ENCODE results near the gene C1QTNF8. TPM values are rescaled to one million over a fixed set of nuclear protein-coding genes. Genes with fewer than 3 reads are reported as not detected.

C1QTNF8 gene
- total and polyA plus RNA-seq, 2 of the 13 experiments (the other 11 are each of a cell fraction or from before 2014, with no cell fraction given) = 0.09 TPM; not detected in 1

- TF ChIP-seq, protein P1, sequence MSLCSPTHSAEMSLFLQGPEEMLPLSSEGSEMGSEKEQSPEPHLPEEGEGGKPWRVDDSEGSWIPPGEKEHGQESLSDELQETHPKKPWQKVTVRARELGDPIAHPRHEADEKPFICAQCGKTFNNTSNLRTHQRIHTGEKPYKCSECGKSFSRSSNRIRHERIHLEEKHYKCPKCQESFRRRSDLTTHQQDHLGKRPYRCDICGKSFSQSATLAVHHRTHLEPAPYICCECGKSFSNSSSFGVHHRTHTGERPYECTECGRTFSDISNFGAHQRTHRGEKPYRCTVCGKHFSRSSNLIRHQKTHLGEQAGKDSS (CRISPR knock-in tag; IDR thresholded peaks at IDR 0.05; ENCODE audit: borderline replicate concordance, low read depth) = 0 out of 2 replicates have a peak, but pooled peaks have one; percentile 31
- 0 out of 2 replicates have a peak, but pooled peaks have one; percentile 10 for TF ChIP-seq STAG1 (CRISPR knock-in tag; IDR thresholded peaks at IDR 0.05)
- TF ChIP-seq KMT2A (CRISPR knock-in tag; IDR thresholded peaks at IDR 0.05) = no peak
- TF ChIP-seq SIN3B (IDR thresholded peaks at IDR 0.05; ENCODE audit: low read length) = no peak
- TF ChIP-seq ZFX (CRISPR knock-in tag; IDR thresholded peaks at IDR 0.05; ENCODE audit: low read depth) = peak; percentile 82
- TF ChIP-seq ARNTL (CRISPR knock-in tag; IDR thresholded peaks at IDR 0.05) = no peak
- TF ChIP-seq ZNF563 (CRISPR knock-in tag; IDR thresholded peaks at IDR 0.05) = peak; percentile 60; the same call in 1 of the 2 replicates
- TF ChIP-seq NR0B2 (CRISPR knock-in tag; IDR thresholded peaks at IDR 0.05) = 0 out of 2 replicates have a peak, but pooled peaks have one; percentile 14
- no peak for TF ChIP-seq NBN (conservative IDR thresholded peaks at IDR 0.05)
- peak; percentile 78; the same call in 1 of the 2 replicates for TF ChIP-seq ZNF142 (CRISPR knock-in tag; IDR thresholded peaks at IDR 0.05)
- no peak for TF ChIP-seq SP5 (CRISPR knock-in tag; IDR thresholded peaks at IDR 0.05; ENCODE audit: borderline replicate concordance, low read depth)
- TF ChIP-seq ZNF549 (CRISPR knock-in tag; IDR thresholded peaks at IDR 0.05) = no peak
- no peak for TF ChIP-seq NONO (IDR thresholded peaks at IDR 0.05)
- 0 out of 2 replicates have a peak, but pooled peaks have one; percentile 13 for TF ChIP-seq NONO (CRISPR knock-in tag; conservative IDR thresholded peaks at IDR 0.05)
- TF ChIP-seq ZBTB3 (CRISPR knock-in tag; IDR thresholded peaks at IDR 0.05; ENCODE audit: borderline replicate concordance, low read depth) = no peak
- TF ChIP-seq EEA1 (CRISPR knock-in tag; IDR thresholded peaks at IDR 0.05; ENCODE audit: borderline replicate concordance) = 0 out of 2 replicates have a peak, but pooled peaks have one; percentile 56
- no peak for TF ChIP-seq ARNT (IDR thresholded peaks at IDR 0.05)
- TF ChIP-seq ZNF777 (CRISPR knock-in tag; IDR thresholded peaks at IDR 0.05) = peak; percentile 93
- TF ChIP-seq, protein P2, sequence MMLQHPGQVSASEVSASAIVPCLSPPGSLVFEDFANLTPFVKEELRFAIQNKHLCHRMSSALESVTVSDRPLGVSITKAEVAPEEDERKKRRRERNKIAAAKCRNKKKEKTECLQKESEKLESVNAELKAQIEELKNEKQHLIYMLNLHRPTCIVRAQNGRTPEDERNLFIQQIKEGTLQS (CRISPR knock-in tag; IDR thresholded peaks at IDR 0.05) = peak; percentile 7; the same call in 1 of the 2 replicates
- TF ChIP-seq ZNF547 (CRISPR knock-in tag; IDR thresholded peaks at IDR 0.05) = peak; percentile 24; the same call in 1 of the 2 replicates
- no peak for TF ChIP-seq SRF (IDR thresholded peaks at IDR 0.05; ENCODE audit: low read depth, low read length)
Measured at GRCh38 chr16:1093284-1094123, 2.5 kb downstream of the C1QTNF8 start (continued).
